OCI-LY7 (cell line): ENCODE data around the gene CDK15. TPM values are rescaled to one million over a fixed set of nuclear protein-coding genes. Genes with fewer than 3 reads are reported as not detected.

Source experiments
- BruUV-seq: library from RNA; stranded (reverse); fragments of 400-500 nt; replicated peaks from 2 replicates; lab custom pipeline; 2021; lab: Mats Ljungman, UMichigan
- CTCF ChIA-PET: fragments of 300-600 bp; sonication (Branson Sonifier 250); formaldehyde crosslinking; loops from one replicate; lab custom pipeline; 2022; ENCODE audit warnings: antibody characterized with exemption; ENCODE audit not compliant: unreplicated experiment; lab: Charles Lee
- POLR2A ChIA-PET: fragments of 300-600 bp; sonication (Branson Sonifier 250); formaldehyde crosslinking; loops from one replicate; lab custom pipeline; 2022; ENCODE audit warnings: antibody characterized with exemption; lab: Charles Lee
- DNase-seq: peaks from one replicate; pipeline ENCODE4 v3.0.0-alpha.2; 2015; ENCODE audit warnings: low spot score
- H2AFZ ChIP-seq: fragments of 200-600 bp; sonication (generic), shearing (Covaris generic); 2 replicates; pipeline ENCODE4 v1.6.1; 2014; ENCODE audit warnings: mild to moderate bottlenecking, antibody characterized with exemption, low read length, moderate library complexity
- H3K27ac ChIP-seq: fragments of 200-600 bp; sonication (generic); 2 replicates; pipeline ENCODE4 v1.5.1; 2014; ENCODE audit warnings: mixed run types, low read depth, mild to moderate bottlenecking, moderate library complexity, low read length, inconsistent platforms; ENCODE audit not compliant: poor library complexity, severe bottlenecking
- H3K36me3 ChIP-seq: fragments of 200-600 bp; sonication (generic); 2 replicates; pipeline ENCODE4 v1.6.1; 2014; ENCODE audit warnings: mild to moderate bottlenecking, antibody characterized with exemption, low read length, moderate library complexity, mixed read lengths; ENCODE audit not compliant: insufficient read depth
- H3K4me1 ChIP-seq: fragments of 200-600 bp; sonication (generic); 2 replicates; pipeline ENCODE4 v1.5.1; 2014; ENCODE audit warnings: mild to moderate bottlenecking, low read length; ENCODE audit not compliant: insufficient read depth, poor library complexity, severe bottlenecking
- H3K4me2 ChIP-seq: fragments of 200-600 bp; sonication (generic); 2 replicates; pipeline ENCODE4 v1.6.1; 2014; ENCODE audit warnings: mild to moderate bottlenecking, low read length
- H3K4me3 ChIP-seq: fragments of 200-600 bp; sonication (generic); 2 replicates; pipeline ENCODE4 v1.5.1; 2014; ENCODE audit warnings: mild to moderate bottlenecking, low read depth, low read length; ENCODE audit not compliant: poor library complexity, severe bottlenecking
- H3K79me2 ChIP-seq: fragments of 200-600 bp; sonication (generic); 2 replicates; pipeline ENCODE4 v1.6.1; 2016; ENCODE audit warnings: low read depth, mild to moderate bottlenecking, low read length, moderate library complexity, mixed read lengths; ENCODE audit not compliant: insufficient read depth
- H3K9me2 ChIP-seq: fragments of 200-600 bp; sonication (generic); 2 replicates; pipeline ENCODE4 v1.6.1; 2016; ENCODE audit warnings: mild to moderate bottlenecking, low read length, mixed read lengths; ENCODE audit not compliant: insufficient read depth
- H3K9me3 ChIP-seq: fragments of 200-600 bp; sonication (generic); 2 replicates; pipeline ENCODE4 v1.6.1; 2014; ENCODE audit warnings: mild to moderate bottlenecking, mixed run types, low read length, mixed read lengths
- H4K20me1 ChIP-seq: fragments of 200-600 bp; sonication (generic); 2 replicates; pipeline ENCODE4 v1.6.1; 2014; ENCODE audit warnings: mild to moderate bottlenecking, antibody characterized with exemption, low read length, moderate library complexity, mixed read lengths; ENCODE audit not compliant: insufficient read depth
- CTCF ChIP-seq: fragments of 200-600 bp; sonication (generic); conservative IDR thresholded peaks from 2 replicates; pipeline ENCODE4 v1.5.1; 2014; ENCODE audit warnings: mild to moderate bottlenecking, antibody characterized with exemption, low read length, moderate library complexity, mixed read lengths
- EZH2phosphoT487 ChIP-seq: fragments of 200-600 bp; sonication (generic); IDR thresholded peaks from 2 replicates; pipeline ENCODE4 v1.6.1; 2018; ENCODE audit warnings: low read depth, borderline replicate concordance, mild to moderate bottlenecking, mixed run types, antibody characterized with exemption, low read length, moderate library complexity, mixed read lengths
- intact Hi-C: fragments of 100-400 bp; cut with micrococcal nuclease; formaldehyde crosslinking; loops from one replicate; pipeline ENCODE4 v1.10.0; 2022; ENCODE audit not compliant: unreplicated experiment
- total RNA-seq, 2 experiments: library from RNA; depleted of rRNA in 1 of 2; stranded (reverse); fragments of >200 nt in 1 of 2; shearing (Covaris generic) in 1 of 2; gene quantifications; 2 replicates each; pipeline ENCODE4 v1.2.3, GENCODE V29; 2014 to 2022

The CDK15 gene
- total RNA-seq, 2 experiments from 2014 or later = not detected

- Histone ChIP-seq H3K9me3 (no peaks in the 10 kb centered on the region), H2AFZ (no peak overlapping the region), H3K79me2 (no peaks in the 10 kb centered on the region), H3K27ac (no peak overlapping the region), H3K4me1 (no peaks in the 10 kb centered on the region), H3K4me3 (no peak overlapping the region), H4K20me1 (no peaks in the 10 kb centered on the region), H3K4me2 (no peak overlapping the region), H3K9me2 (no peaks in the 10 kb centered on the region), H3K36me3 (no peaks in the 10 kb centered on the region)
- BruUV-seq = no TSS peak
- DNase-seq = no peak
- no peak for TF ChIP-seq CTCF
- POLR2A ChIA-PET = interaction anchor here (1.6 kb wide), 2 partner anchors 11 to 12 kb away, joined by 6 read pairs; no protein-coding TSS in a partner anchor
- intact Hi-C loops = no loop called here
- CTCF ChIA-PET = no interaction called here
Observed at GRCh38 chr2:201886504-201886903, 80.2 kb downstream of the CDK15 start.

GRCh38 chr2:201887773-201888425 lies 81.6 kb downstream of the CDK15 start:
- intact Hi-C loops = no loop called here
- POLR2A ChIA-PET = interaction anchor here (0.6 to 1.6 kb wide), 4 partner anchors 11 to 830 kb away, joined by 3 to 6 read pairs (median 3); no protein-coding TSS in a partner anchor
- Histone ChIP-seq H3K27ac (no peak overlapping the region), H3K4me1 (no peaks in the 10 kb centered on the region), H2AFZ (no peak overlapping the region), H3K4me3 (no peak overlapping the region), H4K20me1 (no peaks in the 10 kb centered on the region), H3K36me3 (no peaks in the 10 kb centered on the region), H3K4me2 (no peak overlapping the region), H3K79me2 (no peaks in the 10 kb centered on the region), H3K9me2 (no peaks in the 10 kb centered on the region), H3K9me3 (no peaks in the 10 kb centered on the region)
- DNase-seq = no peak
- CTCF ChIA-PET = no interaction called here
- no TSS peak for BruUV-seq
- TF ChIP-seq CTCF = no peak
- TF ChIP-seq EZH2phosphoT487 = no peak

GRCh38 chr2:201888426-201888800 lies 82.1 kb downstream of the CDK15 start:
- TF ChIP-seq EZH2phosphoT487 (no peak), CTCF (no peak)
- no peak for DNase-seq
- no TSS peak for BruUV-seq
- intact Hi-C loops = no loop called here
- ChIA-PET POLR2A (interaction anchor here (0.6 to 0.7 kb wide), 2 partner anchors 13 to 189 kb away, joined by 3 read pairs; no protein-coding TSS in a partner anchor), CTCF (no interaction called here)
- no peaks in the 10 kb centered on the region for H3K4me1 ChIP-seq
- H3K9me3 ChIP-seq = no peaks in the 10 kb centered on the region
- H3K9me2 ChIP-seq = no peaks in the 10 kb centered on the region
- no peak overlapping the region for H3K27ac ChIP-seq
- H4K20me1 ChIP-seq = no peaks in the 10 kb centered on the region
- no peak overlapping the region for H2AFZ ChIP-seq
- H3K79me2 ChIP-seq = no peaks in the 10 kb centered on the region
- no peak overlapping the region for H3K4me3 ChIP-seq
- no peaks in the 10 kb centered on the region for H3K36me3 ChIP-seq
- H3K4me2 ChIP-seq = no peak overlapping the region
